Suppressor macrophage treated with lipopolysaccharide for 4 hours (primary cell): Measurements from ENCODE around the gene MPZL1.

Experiments
- DNase-seq: peaks from one replicate; pipeline ENCODE4 v3.0.0-alpha.2; 2020

MPZL1 gene

DNA sequence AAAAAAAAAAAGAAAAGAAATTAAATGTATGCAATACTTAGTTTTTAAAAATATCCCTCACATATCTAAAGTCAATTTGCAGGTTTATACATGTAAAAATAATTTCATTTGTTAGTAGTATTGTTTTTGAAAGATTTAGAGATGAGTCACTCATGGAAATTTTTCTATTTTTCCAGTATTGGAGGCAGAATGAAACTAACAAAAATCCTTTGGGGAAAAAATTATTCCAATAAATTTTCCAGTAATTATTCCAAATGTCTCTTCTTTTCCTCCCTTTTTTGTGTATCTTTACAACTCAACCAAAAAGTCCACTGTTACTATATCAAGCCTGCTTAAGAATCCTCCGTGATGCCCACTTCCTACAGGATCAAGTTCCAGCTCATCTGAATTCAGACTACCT, 29.9 kb downstream of the MPZL1 start:
- no peak for DNase-seq

DNA sequence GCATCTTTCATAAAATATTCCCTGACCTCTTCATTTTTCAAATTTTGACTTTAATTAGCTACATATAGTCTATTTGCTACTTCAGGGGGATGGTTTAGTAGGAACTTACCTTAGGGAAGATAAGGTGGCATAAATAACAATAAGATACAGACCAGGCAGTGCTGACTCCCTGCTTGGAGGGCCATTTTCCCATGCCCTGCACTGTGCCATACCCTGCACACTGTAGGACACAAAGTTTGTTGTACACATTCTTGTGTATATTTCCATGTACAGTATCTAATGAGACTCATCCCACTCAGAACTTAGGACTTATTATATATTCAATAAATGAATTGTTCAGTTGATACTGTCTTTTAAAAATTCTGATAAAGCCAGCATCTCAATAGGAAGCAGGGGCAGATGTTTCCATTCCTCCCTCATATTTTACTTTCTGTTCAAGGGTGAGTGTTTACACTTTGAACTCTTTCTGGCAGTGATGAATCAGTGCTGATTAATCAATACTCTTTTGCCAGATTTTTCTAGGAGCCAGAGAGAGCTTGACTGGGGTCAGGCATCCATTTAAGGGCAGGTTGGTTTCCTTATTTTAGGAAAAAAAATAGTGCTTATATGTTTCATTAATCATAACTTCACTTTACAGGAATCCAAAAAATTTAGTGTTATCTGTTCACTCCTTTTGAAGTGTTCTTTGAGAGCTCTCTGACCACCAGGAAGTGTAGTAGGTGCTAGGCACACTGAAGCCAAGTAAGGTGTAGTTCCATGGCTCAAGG, 30.6 kb downstream of the MPZL1 start:
- peak; percentile 30 for DNase-seq

DNA sequence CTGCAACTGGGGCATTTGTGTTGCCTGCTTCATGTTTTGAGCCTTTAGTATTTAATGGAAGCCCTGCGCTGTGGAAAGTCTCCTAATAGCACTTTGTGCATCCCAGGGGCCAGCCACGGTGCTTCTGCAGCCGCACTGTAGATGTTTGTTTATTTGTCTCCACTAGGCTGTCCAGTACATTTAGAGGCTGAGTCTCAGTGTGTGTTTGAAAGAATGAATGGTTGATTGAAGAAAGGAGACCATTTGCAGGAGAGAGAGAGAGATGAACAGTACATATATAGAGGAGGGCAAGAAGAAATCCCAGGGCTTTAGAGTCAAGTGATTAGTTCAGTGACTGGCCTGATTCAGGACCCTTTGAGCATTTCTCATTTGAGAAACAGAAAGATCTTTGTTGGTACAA, 33.9 kb downstream of the MPZL1 start:
- DNase-seq: no peak

DNA sequence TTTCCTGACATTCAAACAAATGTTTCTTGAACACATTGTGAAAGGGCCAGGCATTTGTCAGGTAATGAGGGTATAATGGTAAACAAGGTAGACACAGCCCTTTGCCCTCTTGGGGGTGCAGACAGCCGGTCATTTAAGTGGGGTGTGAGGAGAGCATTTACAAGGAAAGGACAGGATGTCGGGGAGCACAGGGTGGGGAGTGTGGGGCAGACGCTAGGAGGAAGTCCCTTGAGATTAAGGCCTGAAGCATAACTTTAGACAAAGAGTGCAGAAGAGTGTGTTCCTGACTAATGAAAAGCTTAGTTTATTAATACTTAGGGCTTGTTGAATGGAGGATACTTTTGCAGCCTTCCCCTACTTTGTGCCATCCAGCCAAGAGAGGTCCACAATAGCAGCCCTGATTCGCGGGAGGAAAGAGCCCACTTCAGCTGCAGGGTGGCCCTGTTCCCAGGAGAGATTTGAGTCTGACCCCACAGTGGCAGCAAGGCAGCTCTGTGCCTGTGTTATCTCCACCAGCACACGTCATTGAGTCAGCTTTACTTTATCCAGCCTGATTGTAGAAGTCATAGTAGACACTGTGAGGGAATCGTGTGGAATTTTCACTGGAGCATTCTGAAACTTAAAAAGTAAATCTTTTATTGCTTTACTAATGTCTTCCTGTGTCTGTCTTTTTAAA, 35.1 kb downstream of the MPZL1 start:
- DNase-seq: no peak

DNA sequence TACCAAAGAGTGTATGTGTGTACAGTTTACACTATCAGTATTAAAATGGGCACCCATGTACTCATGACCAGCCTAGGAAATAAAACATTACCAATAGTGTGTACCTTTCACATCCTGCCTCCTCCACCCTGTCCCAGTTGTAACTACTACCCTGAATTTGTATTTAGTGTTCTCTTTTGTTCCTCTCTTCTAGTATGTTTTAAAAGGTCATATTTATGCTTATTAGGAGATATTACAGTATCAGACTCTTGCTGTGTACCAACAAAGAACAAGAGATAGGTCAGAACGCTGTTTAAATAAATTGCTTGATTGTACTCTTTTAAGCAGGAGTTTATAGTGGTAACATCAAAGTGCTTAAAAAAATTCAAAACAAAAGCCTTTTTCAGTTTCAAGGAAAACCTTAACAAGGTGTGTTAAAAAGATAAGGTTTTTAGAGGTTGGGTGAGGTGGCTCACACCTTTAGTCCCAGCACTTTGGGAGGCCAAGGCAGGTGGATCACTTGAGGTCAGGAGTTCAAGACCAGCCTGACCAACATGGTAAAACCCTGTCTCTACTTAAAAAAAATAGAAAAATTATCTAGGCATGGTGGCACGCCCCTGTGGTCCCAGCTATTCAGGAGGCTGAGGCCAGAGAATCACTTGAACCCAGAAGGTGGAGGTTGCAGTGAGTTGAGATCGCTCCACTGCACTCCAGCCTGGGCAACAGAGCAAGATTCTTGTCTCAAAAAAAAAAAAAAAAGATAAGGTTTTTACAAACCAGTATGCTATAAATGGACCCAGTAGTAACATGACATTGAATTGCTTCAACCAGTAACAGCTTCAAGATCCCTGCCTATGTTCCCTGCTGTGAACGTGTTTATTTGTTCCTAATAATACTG, 35.9 kb downstream of the MPZL1 start:
- DNase-seq: no peak

DNA sequence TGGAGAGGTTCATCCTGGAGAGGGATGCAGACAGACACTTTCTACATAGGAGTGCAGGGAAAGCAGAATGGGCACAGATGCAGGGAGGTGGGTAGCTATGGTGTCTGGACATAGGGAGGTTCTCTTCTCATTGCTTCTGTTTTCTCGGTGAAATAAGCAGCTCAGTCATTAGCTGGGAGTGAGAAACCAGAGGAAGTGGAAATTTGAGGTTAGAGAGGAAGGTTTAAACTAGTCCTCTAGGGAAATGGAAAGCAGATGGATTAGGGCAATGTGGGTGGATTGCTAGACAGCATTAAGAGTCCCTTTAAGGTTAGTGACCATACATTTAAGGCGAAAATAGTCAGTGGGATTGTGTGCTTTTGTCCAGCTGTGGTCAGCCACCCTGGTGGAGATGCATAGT, 39.6 kb downstream of the MPZL1 start:
- peak; percentile 58 for DNase-seq

DNA sequence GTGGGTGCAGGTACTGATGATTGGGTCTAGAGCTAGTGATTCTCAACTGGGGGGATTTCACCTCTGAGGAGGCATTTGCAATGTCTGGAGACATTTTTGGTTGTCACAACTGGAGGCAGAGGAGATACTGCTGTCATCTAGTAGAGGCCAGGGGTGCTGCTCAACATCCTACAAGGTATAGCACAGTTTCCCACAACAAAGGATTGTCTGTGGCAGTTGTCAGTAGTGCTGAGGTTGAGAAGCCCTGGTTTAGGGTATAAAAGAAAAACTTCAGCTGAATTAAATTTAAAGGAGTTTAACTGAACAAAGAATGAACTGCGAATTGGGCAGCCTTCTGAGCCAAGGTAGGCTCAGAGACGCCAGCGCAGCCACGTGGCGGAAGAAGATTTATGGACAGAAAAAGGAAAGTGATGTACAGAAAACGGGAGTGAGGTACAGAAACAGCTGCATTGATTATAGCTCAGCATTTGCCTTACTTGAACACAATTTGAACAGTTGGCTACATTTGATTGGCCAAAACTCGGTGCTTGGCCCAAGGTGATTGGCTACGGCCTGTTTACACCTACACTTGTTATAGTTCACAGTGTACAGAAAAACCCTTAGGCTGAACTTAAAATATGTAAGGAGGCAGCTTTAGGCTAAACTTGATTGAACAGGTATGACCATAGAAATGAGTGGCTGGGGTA, 40.4 kb downstream of the MPZL1 start:
- DNase-seq: no peak

DNA sequence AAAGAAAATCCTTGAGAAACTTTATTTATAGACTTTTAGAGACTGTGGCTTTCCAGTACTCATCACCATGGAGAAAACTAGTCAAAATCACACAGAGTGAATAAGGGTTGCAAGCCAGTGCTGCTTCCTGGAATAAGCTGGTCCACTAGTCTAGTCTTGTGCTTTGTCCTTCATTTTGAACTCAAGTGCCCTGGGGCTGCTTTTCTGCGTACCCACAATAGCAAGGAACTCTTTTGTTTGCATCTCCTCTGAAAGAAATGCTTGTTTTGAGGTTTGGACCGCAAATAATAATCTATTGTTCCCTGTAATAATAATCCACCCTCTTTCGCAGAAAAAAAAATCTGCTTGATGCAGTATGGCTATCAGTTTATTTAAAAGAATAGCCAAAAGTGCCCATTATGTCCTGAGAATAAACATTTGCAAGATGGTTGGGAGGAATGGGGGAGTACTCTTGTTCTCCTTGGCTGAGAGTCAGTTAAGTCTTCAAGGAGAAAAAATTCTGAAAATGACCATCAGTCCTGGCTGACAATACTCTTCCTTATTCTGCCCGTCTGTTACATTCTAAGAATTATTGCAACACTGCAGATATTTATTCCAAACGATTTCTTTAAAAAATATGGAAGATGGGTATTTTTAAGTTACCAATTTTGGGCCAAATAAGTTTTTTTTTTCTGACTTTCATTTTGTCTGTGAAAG, 41.9 kb downstream of the MPZL1 start:
- DNase-seq: no peak

DNA sequence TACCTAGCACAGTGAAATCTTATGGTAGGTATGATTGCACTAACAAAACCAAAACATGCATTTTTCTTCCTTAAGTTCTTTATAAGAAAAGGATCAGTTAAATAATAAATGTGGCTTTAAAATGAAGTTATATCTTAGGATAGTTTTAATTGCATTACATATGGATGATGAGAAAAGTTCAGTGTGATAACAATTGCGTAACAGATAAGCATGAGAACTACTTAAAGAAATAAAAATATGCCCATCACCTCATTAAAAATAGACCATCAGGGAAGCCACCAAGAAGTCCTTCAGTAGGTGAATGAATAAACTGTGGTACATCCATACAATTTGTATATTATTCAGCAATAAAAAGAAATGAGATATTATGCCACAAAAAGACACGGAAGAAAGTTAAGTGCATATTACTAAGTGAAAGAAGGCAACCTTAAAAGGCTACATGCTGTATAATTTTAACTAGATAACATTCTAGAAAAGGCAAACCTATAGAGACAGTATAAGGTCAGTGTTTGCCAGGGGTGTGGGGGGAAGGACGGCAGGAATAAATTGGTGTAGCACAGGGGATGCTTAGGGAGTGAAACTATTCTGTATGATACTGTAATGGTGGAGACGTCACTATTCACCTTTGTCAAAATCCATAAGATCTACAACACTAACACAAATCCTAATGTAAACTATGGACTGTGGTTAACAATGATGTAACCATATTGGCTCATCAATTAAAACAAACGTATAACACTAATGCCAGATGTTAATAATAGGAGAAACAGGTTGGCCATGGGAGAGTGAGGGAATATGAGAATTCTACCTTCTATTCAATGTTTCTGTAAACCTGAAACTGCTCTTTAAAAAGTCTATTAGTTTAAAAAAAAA, 42.9 kb downstream of the MPZL1 start:
- no peak for DNase-seq

DNA sequence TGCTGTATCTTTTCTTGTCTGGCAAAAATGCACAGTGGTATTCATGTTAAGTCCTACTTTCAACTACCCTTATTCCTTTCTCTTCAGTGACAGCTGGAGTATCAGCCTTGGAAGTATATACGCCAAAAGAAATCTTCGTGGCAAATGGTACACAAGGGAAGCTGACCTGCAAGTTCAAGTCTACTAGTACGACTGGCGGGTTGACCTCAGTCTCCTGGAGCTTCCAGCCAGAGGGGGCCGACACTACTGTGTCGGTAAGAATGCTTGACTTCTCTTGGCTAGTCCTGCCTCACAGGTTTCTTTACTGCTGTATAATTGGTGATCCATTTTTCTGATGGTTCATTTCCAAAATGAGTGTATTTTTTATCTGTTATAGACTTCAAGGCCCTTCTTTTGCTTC, 43.7 kb downstream of the MPZL1 start:
- no peak for DNase-seq

DNA sequence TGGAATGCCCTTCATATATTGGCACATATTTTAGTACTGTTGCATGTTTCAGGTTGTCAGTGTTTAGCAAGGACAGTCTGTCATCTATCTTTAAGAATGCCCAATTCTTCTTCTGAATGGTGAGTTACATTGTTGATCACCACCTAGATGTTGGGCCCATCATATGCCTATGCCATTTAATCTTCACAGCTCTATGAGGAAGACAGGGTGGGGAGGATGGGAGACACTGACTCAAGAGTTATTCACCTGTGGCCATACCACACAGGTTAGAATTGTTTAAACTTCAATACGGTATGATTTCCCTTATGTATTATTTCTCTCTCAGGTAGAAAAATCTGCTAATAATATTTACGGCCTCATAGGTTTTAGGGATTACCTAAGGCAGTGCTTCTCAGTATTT, 44.8 kb downstream of the MPZL1 start:
- no peak for DNase-seq

DNA sequence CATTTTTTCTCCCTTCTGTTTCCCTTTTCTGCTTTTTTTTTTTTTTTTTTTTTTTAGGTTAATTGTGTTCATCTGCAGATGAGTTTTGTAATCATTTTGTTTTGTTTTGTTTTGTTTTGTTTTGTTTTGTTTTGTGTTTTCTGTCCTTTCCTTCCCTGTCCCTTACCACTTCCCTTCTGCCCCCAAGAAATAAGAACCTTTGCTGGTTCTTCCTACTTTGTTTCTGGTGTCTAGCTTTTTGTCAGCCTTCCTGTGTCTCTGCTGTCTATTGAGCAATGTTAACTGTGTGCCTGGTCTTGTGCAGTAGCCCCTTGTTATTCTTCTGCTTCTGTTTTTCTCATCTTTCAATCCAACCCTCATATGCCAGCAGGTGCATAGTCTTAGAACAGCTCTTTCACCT, 46.0 kb downstream of the MPZL1 start:
- DNase-seq: peak; percentile 17

DNA sequence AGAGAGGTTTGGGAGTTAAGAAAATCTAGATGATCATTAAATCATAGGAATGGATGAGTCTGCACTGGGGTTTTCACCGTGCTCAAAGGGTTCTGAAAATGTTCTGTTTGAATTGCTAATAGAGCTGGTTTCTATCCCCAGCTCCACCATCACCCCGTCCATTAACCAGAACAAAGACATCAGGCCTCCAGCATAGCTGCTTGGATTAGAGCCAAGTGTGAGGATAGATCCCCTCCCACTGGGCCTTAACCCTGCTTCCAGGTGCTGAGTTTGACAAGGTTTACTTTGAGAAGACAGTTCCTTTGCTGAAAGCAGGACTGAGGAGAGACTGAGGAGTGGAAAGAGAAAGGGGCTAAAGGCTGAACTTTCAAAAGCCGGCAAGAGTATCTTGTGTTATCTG, 48.3 kb downstream of the MPZL1 start:
- DNase-seq: no peak

DNA sequence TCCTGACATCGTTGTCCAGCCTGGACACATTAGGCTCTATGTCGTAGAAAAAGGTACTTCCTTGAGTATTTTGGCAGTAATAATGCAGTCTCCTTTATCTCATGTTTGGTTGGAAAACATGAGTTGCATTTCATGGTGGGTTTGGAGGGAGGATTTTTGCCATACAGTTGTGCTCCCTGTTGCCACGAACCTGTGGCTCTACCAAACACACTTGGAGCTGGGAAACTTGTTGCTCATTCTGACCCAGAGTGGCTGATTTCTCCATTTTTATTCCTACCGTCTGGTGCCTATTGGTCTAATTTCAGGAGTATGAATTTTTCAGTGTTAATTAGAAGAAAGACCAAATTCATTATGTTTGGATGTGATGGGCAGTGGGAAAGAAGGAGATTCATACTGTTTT, 50.7 kb downstream of the MPZL1 start:
- DNase-seq: no peak

DNA sequence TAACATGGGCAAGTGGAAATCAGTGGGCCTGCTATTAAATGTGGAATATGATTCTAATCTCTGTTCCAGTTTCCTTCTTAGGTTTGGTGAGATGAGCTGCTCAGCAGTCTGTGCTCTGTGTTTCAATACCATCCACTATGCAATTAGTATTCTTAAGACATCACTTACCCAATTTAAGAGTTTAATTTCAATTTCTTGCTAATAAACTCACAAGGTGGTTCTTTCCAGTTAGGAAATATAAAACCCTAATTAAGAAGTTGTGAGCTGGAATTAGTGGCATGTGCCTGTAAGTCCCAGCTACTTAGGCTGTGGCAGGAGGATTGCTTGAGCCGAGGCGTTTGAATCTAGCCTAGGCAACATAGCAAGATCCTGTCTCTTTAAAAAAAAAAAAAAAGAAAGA, 51.7 kb downstream of the MPZL1 start:
- DNase-seq: no peak

DNA sequence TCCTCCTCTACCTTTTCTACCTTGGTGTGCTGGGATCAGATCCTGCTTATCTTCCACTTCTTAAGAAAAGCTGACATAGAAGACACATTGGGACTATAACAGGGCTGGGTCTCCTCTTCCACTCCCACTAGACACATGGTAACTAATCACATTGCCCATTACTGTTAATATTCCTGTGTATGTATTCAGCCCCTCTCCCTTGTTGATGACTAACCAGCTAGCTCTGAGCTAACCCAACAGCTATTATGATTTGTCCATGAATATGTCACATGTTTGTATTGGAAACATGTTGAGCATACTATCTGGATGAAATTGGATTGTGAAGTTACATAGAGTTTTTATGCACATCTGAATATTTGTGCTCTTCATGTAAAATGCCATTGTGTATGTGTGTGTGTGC, 52.9 kb downstream of the MPZL1 start:
- peak; percentile 19 for DNase-seq

DNA sequence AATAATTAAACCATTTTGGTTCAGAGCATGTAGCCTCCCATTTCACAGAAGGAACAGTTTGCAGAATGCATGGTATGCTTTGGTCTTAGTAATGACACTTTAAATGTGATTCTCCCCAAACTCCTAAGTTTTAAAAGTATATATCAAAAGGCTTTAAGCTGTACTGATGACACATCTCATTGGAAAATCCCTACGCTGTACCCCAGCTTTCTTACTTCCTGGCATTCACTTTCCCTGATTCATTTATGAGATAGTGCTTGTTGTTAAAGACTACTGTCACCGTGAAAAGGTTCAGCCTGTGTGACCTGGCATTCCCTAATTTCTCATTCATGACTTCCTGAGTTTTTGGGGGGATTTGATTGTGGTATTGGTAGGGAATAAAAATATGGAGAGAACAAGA, 53.4 kb downstream of the MPZL1 start:
- DNase-seq: peak; percentile 45

DNA sequence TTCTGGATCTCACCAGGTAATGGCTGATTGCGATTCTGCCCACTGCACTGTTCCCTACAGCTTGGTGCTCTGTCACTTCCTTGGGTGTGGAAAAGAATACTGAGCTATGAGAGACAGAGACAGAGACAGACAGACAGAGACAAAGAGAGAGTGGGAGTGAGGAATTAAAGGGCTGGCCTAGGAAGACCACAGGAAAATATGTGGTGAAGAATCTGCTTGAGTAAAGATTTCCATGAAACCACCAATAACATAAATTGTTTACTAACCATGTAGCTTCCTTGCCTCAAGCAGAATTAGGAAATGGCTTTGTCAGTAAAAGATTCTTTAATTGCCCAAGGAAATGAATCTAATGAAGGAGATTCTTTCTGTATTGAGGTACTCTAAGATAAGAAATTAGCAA, 54.4 kb downstream of the MPZL1 start:
- no peak for DNase-seq

DNA sequence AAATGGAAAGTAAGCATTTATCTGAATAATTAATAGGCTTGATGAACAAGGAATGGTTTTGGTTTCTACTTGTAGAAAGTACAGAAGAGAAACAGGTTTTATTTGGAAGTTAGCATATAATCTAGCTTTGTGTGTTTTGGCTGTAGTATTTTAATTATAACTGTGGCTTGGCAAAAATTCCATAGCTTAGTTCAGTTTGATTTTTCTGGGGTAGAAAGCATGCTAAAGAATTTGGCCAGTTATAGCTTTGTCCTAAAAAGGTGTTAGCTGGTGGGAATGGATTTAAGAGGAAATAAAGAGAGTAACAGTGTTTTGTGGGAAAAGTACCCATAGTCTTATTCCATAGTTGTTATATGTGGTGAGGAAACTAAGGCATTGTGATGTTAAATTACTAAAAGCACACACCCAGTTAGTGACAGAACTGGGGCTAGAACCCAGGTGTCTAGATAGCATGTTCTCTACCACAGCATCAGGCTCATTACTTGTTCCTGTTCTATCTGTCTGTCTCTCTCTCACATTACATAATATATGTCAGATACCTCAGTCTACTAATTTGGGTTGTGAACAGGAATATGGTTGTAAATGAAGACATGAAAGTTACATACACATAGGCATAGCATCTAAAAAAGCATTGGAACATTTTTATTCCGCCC, 55.0 kb downstream of the MPZL1 start:
- DNase-seq: no peak

DNA sequence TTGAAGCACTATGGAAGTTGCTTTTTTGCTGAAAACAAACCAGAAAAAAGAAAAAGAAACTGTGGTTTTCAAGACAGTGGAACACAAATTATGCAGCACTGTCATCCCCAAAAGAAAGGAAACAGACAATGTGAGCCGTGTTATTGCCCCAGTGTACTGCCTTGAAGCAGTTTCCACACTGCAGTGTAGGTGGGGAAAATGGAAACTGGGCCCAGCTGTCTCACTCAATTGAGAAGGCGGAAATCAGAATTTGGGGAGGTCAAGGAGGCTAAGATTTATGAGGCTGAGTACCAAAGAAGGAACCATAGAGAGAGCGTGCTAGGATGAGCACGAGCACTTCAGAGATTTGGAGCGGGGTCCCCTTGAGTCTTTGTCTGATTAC, 55.5 kb downstream of the MPZL1 start:
- DNase-seq: peak; percentile 14

DNA sequence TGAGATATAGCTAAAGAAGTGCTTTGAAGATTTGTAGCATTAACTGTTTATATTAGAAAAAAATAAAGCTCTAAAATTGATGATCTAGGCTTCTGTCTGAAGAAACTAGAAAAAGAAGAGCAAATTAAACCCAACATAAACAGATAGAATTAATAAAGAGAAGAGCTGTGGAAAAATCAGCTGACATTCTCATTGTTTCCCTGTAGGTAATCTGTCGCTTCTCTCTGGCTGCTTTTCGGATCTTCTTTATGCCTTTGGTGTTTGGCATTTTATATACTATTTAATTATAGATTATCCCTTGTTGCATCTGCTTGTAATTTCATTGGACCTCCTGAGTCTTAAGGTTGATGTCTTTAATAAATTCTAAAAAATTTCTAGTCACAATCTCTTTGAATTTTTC, 59.8 kb downstream of the MPZL1 start:
- no peak for DNase-seq
